ENCODE measurements around the gene MBNL1. TPM values are rescaled to one million over a fixed set of nuclear protein-coding genes. Genes with fewer than 3 reads are reported as not detected.

MBNL1 gene
- total RNA-seq, 2 experiments from 2014 or later = 446 to 447 TPM

DNA sequence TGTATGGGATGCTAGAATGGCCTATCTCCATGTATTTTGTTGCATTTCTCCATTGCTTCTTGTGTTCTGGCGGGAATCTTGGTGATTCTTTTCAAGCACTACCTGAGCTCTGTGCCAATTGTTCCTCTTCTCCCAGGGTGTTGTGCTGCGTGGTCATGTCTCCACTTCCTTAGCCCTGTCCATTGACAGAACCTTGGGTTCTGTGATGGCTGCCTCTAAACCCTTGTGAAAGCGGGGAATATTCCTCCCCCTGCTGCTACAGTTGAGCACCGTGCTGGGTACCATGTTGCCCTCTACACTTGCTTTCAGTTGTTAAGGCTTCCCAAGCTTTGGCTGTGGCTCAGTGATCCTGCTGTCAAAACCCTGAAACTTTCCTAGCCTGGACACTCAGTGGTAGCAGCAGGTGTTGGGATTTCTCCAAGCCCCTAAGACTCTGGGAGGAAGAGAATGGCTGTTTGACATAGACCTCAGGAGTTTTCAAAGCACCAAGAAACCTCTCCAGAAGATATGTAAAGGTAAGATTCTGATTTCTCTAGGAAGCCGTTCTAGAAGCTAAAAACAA lies 69.5 kb downstream of the MBNL1 start:
- Mint-ChIP-seq H3K4me3 (no peak overlapping the region), H3K36me3 (peaks cover 54% of the 10 kb centered on the region), H3K27ac (no peak overlapping the region), H3K27me3 (no peaks in the 10 kb centered on the region), H3K4me1 (peaks cover 41% of the 10 kb centered on the region), H3K9me3 (no peaks in the 10 kb centered on the region)
- no peak for ATAC-seq (ENCODE audit: low read depth)
- no peak for DNase-seq
- POLR2A ChIA-PET = no interaction called here

DNA sequence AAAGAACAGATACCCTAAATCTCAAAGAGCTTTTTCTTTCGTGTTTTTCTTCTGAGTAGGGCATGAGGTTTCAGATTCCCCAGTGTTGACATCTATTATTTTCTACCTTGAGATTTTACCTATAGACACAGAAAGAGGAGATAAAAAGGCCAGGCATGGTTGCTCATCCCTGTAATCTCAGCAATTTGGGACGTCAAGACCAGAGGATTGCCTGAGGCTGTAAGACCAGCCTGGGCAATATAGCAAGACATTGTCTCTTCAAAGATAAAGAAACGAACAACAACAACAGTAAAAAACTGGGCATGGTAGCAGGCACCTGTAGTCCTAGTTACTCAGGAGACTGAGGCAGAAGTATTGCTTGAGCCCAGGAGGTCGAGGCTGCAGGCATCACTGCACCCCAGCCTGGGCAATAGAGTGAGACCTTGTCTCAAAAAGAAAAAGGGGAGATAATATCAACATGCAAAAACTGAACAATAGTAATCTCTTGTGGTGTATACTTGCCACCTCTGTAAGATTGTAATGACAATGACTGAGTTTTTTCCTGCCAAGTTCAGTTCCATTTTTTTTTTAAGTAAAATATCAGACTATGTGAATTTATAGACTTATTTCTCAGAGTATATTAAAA lies 71.3 kb downstream of the MBNL1 start:
- Mint-ChIP-seq H3K4me1 (peaks cover 36% of the 10 kb centered on the region), H3K27me3 (no peaks in the 10 kb centered on the region), H3K9me3 (no peaks in the 10 kb centered on the region), H3K36me3 (peaks cover 61% of the 10 kb centered on the region), H3K4me3 (no peak overlapping the region), H3K27ac (peak overlapping the region; percentile 23)
- POLR2A ChIA-PET = interaction anchor here (0.5 kb wide), 1 partner anchor 282 kb away, joined by 3 read pairs; no protein-coding TSS in a partner anchor
- ATAC-seq (ENCODE audit: low read depth) = no peak
- no peak for DNase-seq

DNA sequence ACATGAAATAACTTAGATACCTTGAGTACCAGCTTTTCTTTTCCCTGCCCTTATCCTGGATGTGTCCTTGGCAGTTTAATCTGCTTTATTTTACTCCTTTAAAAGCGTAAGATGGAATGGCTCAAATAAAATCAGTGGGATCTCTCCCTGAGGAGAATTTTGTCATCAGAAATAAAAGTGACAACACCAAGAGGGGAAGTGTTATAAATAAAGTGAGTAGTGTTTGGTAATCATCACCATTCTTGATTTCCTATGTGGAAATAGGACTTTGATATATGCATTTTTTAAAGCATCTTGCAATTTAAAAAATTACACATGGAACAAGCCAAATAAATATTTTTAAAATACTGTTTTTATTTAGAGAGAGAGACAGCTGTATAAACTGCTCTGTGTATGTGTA lies 76.5 kb downstream of the MBNL1 start:
- Mint-ChIP-seq H3K4me1 (peaks cover 17% of the 10 kb centered on the region), H3K36me3 (peaks cover 40% of the 10 kb centered on the region)

DNA sequence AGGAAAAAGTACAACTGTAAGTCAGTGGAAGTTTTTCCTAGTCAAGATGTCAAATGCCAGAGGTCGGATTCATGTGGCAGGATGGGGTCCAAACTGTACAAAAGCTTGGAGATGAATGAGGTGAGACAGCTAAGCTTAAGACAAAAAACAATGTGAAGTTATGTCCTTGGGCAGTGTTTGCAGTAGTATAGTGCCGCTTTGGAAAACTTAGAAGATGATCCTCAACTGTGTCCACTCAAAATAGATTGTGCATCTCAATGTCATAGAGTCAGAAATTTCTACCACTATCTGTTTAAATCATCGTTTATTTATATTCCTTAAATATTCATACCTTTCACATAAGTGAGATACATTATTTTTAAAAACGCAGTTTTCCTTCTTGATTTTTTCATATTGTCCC lies 77.3 kb downstream of the MBNL1 start:
- H3K9me3 Mint-ChIP-seq = no peaks in the 10 kb centered on the region
- POLR2A ChIA-PET = interaction anchor here (1.3 kb wide), 1 partner anchor 13 kb away, joined by 3 read pairs; no protein-coding TSS in a partner anchor

More for the DNA sequence above, 76.5 kb downstream of the MBNL1 start:
- Mint-ChIP-seq H3K27me3 (no peaks in the 10 kb centered on the region), H3K9me3 (no peaks in the 10 kb centered on the region), H3K4me3 (no peak overlapping the region), H3K27ac (no peak overlapping the region)
- POLR2A ChIA-PET = interaction anchor here (0.6 to 1.3 kb wide), 2 partner anchors 12 kb away, joined by 3 to 4 read pairs; no protein-coding TSS in a partner anchor
- no peak for ATAC-seq (ENCODE audit: low read depth)
- no peak for DNase-seq

DNA sequence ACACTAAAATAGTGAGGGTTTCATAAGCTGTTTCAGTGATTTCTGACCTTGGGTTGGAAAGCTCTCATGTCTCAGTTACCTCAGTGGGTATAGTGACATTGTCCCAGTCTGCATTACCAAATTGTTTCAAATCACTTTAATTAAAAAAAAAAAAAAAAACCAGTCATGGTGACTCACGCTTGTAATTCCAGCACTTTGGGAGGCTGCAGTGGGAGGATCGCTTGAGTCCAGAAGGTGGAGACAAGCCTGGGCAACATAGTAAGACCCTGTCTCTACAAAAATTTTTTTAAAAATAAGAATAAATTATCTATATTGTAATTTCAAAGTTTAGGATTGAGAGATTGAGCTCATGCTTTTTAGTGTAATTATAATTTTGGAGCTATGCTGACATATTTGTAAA lies 78.0 kb downstream of the MBNL1 start:
- H3K4me3 Mint-ChIP-seq = no peak overlapping the region
- no peak overlapping the region for H3K27ac Mint-ChIP-seq
- H3K36me3 Mint-ChIP-seq = peaks cover 35% of the 10 kb centered on the region
- peaks cover 18% of the 10 kb centered on the region for H3K4me1 Mint-ChIP-seq
- ATAC-seq (ENCODE audit: low read depth) (no peak), DNase-seq (no peak)
- H3K27me3 Mint-ChIP-seq = no peaks in the 10 kb centered on the region
- no peaks in the 10 kb centered on the region for H3K9me3 Mint-ChIP-seq
- POLR2A ChIA-PET = interaction anchor here (0.7 kb wide), 1 partner anchor 13 kb away, joined by 4 read pairs; no protein-coding TSS in a partner anchor

More for the DNA sequence above, 77.3 kb downstream of the MBNL1 start:
- ATAC-seq (ENCODE audit: low read depth) (no peak), DNase-seq (no peak)
- no peaks in the 10 kb centered on the region for H3K27me3 Mint-ChIP-seq
- H3K4me1 Mint-ChIP-seq = peaks cover 17% of the 10 kb centered on the region
- H3K36me3 Mint-ChIP-seq = peaks cover 36% of the 10 kb centered on the region
- no peak overlapping the region for H3K27ac Mint-ChIP-seq
- H3K4me3 Mint-ChIP-seq = no peak overlapping the region

DNA sequence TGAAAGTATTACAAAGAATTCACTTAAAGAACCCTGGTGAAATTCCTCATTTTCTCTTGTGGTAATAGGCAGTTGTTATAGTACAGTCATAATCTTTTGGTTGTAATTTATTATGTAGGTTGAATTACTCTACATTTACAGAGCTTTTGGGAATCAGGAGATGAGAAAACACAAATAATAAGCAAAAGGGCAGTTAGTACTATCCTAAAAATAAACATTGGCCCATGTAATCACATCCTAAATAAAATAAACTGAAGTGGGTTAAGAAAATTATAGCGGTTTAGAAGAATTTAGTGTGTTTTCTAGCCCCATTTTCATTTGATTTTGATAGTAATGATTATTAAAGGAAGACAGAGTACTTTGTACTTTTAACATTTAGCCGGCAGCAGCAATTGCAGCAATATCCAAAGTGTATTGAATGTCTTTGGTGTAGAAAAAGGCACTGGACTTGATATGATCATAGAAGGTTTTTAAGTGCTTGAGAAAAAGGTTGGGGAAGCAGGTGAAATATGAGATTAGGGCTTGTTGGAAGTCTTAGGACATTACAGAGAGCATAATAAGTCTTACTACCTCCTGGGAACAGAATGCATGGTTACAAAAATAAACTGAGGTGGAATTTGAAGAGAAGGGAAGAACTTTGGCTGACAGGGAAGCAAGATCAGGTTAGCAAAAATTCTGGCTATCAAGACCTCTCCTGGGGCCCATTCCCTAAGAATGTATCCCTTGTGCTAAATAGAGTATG lies 79.9 kb downstream of the MBNL1 start:
- Mint-ChIP-seq H3K4me3 (no peak overlapping the region), H3K36me3 (peaks cover 34% of the 10 kb centered on the region), H3K4me1 (peaks cover 26% of the 10 kb centered on the region), H3K9me3 (no peaks in the 10 kb centered on the region), H3K27me3 (no peaks in the 10 kb centered on the region), H3K27ac (no peak overlapping the region)
- DNase-seq = no peak
- ATAC-seq (ENCODE audit: low read depth) = no peak
- POLR2A ChIA-PET = no interaction called here

DNA sequence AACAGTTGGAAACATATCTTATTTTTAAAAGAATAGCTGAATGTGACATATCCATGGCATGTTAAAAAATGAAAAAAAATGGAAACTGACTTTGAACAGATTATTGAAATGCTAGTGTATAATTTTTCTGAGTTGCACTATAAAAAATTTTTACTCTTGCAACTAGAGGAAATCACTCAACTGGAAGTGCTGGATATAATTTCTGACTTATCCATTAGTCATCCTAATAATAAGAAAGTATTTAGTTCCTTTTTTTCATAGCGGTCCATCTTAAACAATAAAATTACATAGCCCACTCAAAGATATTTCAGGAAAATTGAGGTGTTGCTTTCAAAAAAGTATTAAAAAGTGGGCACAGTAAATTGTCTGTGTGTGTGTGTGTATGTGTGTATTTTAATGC lies 80.7 kb downstream of the MBNL1 start:
- no peak for ATAC-seq (ENCODE audit: low read depth)
- H3K27me3 Mint-ChIP-seq = no peaks in the 10 kb centered on the region
- H3K9me3 Mint-ChIP-seq = no peaks in the 10 kb centered on the region
- POLR2A ChIA-PET = no interaction called here
- no peak overlapping the region for H3K27ac Mint-ChIP-seq
- peaks cover 30% of the 10 kb centered on the region for H3K4me1 Mint-ChIP-seq
- DNase-seq = no peak
- no peak overlapping the region for H3K4me3 Mint-ChIP-seq
- peaks cover 32% of the 10 kb centered on the region for H3K36me3 Mint-ChIP-seq

DNA sequence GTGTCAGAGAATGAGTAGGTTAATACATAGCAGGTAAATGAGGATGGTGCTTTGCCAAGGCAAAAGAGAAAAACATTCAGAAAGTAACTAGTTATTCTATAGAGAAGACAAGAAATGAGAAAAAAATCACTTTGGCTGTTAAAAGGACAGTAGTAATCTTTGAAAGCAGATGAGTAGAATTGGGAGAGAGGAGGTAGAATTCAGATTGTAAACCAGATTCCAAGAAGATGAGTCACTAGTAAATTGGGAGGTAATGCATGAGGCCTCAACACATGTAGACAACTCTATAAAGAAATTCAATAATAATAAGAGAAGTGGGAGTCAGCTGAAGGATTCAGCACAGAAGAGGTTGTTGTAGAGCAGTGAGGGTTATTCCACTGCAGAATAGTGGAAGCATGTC lies 81.4 kb downstream of the MBNL1 start:
- H3K9me3 Mint-ChIP-seq = no peaks in the 10 kb centered on the region
- DNase-seq (no peak), ATAC-seq (ENCODE audit: low read depth) (no peak)
- H3K27ac Mint-ChIP-seq = no peak overlapping the region
- no peak overlapping the region for H3K4me3 Mint-ChIP-seq
- peaks cover 24% of the 10 kb centered on the region for H3K4me1 Mint-ChIP-seq
- H3K27me3 Mint-ChIP-seq = no peaks in the 10 kb centered on the region
- POLR2A ChIA-PET = no interaction called here
- peaks cover 30% of the 10 kb centered on the region for H3K36me3 Mint-ChIP-seq

DNA sequence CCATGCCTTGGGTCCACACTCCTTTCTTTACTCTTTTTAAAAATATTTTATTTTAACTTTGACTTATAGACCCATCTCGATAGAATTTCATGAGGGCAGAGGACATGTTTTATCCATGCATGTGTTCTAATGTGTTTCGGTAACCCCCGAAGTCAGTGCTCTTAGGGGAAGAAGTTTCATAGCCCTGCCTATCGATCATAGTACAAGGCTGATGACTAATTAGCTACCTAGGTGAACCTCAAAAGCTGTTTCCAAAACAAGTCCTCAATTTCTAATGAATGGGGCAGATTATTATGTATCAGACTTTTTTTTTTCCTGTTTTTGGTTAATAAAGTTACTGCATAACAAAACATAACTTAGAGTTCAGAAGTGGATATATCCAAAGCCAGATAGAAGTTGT lies 82.0 kb downstream of the MBNL1 start:
- POLR2A ChIA-PET = no interaction called here
- H3K4me3 Mint-ChIP-seq = no peak overlapping the region
- no peak for ATAC-seq (ENCODE audit: low read depth)

DNA sequence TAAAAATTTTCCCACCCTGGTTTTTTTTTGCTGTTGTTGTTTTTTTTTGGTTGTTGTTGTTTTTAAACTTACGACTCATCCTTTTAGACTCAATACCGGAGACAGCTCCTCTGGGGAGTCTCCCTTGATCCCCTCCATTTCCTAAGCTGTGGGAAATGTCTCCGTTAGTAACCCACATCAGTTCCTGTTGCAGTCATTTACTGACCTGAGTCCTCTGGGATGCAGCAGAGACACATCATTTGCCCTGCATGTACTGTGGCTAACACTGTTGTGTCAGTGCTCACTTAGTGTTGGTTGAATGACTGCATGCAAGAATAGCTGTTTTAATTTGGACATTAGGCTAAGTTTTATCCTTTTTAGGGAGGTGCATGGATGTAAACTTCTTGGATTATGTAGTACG lies 83.8 kb downstream of the MBNL1 start:
- no peaks in the 10 kb centered on the region for H3K9me3 Mint-ChIP-seq
- POLR2A ChIA-PET = no interaction called here
- peak overlapping the region; percentile 9 for H3K27ac Mint-ChIP-seq
- peaks cover 33% of the 10 kb centered on the region for H3K36me3 Mint-ChIP-seq
- H3K27me3 Mint-ChIP-seq = no peaks in the 10 kb centered on the region
- H3K4me3 Mint-ChIP-seq = no peak overlapping the region
- H3K4me1 Mint-ChIP-seq = peaks cover 25% of the 10 kb centered on the region
- ATAC-seq (ENCODE audit: low read depth) (no peak), DNase-seq (no peak)

More for the DNA sequence above, 82.0 kb downstream of the MBNL1 start:
- Mint-ChIP-seq H3K9me3 (no peaks in the 10 kb centered on the region), H3K4me1 (peaks cover 23% of the 10 kb centered on the region), H3K27me3 (no peaks in the 10 kb centered on the region), H3K27ac (no peak overlapping the region), H3K36me3 (peaks cover 32% of the 10 kb centered on the region)
- DNase-seq = no peak

DNA sequence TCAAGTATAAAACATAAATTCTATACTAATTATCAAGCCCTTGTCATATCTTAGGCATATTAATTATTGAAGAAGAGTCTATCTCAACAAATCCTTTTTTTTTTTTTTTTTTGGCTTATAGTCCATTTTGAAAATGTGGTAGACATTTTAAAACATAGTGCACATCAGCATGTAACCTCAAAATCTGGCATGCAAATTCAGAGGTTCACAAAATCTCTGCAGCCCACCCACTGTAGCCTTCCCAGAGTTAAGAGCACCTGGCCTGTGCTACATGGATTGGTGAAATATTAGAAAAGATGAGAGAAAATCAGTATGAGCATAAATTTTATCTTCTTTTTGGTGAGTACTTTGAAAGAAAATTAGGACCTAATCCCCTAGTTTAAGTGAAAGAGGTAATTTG lies 84.8 kb downstream of the MBNL1 start:
- ATAC-seq (ENCODE audit: low read depth) (no peak), DNase-seq (no peak)
- POLR2A ChIA-PET = no interaction called here
- Mint-ChIP-seq H3K9me3 (no peaks in the 10 kb centered on the region), H3K4me1 (peaks cover 27% of the 10 kb centered on the region), H3K4me3 (no peak overlapping the region), H3K27me3 (no peaks in the 10 kb centered on the region), H3K27ac (no peak overlapping the region), H3K36me3 (peaks cover 37% of the 10 kb centered on the region)

DNA sequence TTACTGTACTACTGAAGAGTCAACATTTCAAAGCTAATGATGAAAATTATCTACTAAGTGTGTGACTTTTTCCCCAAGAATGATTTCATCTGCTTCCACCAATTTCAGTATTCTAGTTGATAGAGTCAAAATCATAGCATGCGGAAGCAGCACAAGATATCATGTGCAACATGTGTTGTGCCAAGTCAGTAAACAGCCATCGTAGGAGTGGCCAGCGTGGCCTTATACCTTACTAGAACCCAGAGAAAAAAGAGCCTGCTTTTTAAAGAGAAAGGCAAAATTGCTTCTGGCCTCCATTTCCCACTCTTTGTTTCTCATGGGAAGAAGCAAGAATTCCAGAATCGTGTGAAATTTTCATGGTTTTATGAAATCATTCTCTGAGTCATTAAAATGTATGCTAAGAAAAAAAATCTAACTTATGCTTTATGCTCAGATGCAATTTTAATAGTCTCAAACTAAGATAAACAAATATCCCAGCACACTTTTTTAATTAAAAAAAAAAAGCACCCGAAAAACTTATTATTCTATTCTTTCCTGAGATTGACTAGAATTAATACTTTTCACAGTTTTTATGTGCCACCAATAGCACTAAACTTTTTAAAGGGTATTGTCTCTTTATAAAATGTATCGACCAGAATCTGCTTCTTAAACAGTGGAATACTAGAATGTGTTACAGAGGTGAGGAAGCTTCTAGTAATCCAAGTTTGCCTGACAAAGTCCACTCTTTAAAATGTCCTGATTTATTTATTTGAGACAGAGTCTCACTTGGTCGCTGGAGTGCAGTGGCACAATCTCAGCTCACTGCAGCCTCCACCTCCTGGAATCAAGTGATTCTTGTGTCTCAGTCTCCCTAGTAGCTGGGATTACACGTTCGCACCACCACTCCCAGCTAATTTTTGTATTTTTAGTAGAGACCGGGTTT lies 87.3 kb downstream of the MBNL1 start:
- Mint-ChIP-seq H3K36me3 (peaks cover 48% of the 10 kb centered on the region), H3K9me3 (no peaks in the 10 kb centered on the region), H3K27ac (no peak overlapping the region), H3K4me3 (no peak overlapping the region), H3K4me1 (peaks cover 38% of the 10 kb centered on the region), H3K27me3 (no peaks in the 10 kb centered on the region)
- POLR2A ChIA-PET = no interaction called here
- no peak for ATAC-seq (ENCODE audit: low read depth)
- DNase-seq = no peak

DNA sequence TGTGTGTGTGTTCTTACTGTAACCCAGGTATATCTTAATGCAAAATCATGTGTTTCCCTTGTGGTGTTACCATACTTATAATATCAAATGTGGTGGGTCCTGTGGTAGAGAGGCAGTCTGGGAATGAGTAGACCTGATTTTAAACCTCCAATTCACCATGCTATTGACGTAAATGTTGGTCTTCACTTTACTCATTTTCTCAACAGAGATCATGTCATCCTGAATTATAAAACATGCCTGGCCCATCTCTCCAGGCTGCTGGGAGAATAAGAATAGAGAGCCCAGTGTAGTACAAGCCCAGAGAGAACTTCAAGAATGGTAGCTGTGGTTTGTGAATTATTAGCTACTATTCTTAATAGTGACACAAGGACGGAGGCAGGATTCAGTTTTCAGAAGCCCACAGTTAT lies 88.1 kb downstream of the MBNL1 start:
- H3K4me3 Mint-ChIP-seq = no peak overlapping the region
- no peak for ATAC-seq (ENCODE audit: low read depth)

More for the DNA sequence above, 88.1 kb downstream of the MBNL1 start:
- DNase-seq = no peak
- POLR2A ChIA-PET = interaction anchor here (0.7 kb wide), 1 partner anchor 12 kb away, joined by 4 read pairs; no protein-coding TSS in a partner anchor
- peaks cover 52% of the 10 kb centered on the region for H3K36me3 Mint-ChIP-seq
- H3K9me3 Mint-ChIP-seq = no peaks in the 10 kb centered on the region
- peaks cover 39% of the 10 kb centered on the region for H3K4me1 Mint-ChIP-seq
- H3K27ac Mint-ChIP-seq = no peak overlapping the region
- H3K27me3 Mint-ChIP-seq = no peaks in the 10 kb centered on the region

Data from activated naive CD8-positive, alpha-beta T cell treated with anti-CD3 and anti-CD28 coated beads, Interleukin-2, amount 10 ng/mL, durations not matched to agents 7 days and 5 days (primary cell).